DMS114 treated with DMSO at 0.1 percent for 48 hours (cell line): Measurements from ENCODE around the gene ABCA7.
"Not testable (repeated sequence)": the region's sequence is repeated elsewhere in the genome, so short reads cannot be mapped to it uniquely, and the experiment has no call there.

ENCODE experiments used
- DNase-seq: peaks from one replicate; lab custom pipeline; 2025; ENCODE audit not compliant: unreplicated experiment; lab: John Stamatoyannopoulos, UW

Gene ABCA7

GRCh38 chr19:1017115-1017905, 22.6 kb upstream of the ABCA7 start:
- DNase-seq = no peak

- no peak for DNase-seq
Measured at GRCh38 chr19:1017906-1018305, 22.0 kb upstream of the ABCA7 start.

GRCh38 chr19:1018393-1018792, 21.5 kb upstream of the ABCA7 start:
- DNase-seq = no peak

- DNase-seq = no peak
Measured at GRCh38 chr19:1018932-1019615, 20.8 kb upstream of the ABCA7 start.

GRCh38 chr19:1019616-1019961, 20.3 kb upstream of the ABCA7 start:
- no peak for DNase-seq

GRCh38 chr19:1019980-1020867, 19.7 kb upstream of the ABCA7 start:
- DNase-seq = no peak

GRCh38 chr19:1020868-1021425, 19.0 kb upstream of the ABCA7 start, which contains the start of gene TMEM259:
Gene TMEM259 (minus strand): TSS chr19:1021123. CDS start chr19:1020996, 127 bp downstream.
- peak; percentile 78 for DNase-seq

GRCh38 chr19:1023883-1024188, 16.1 kb upstream of the ABCA7 start:
- not testable (repeated sequence) for DNase-seq

- DNase-seq = not testable (repeated sequence)
Measured at GRCh38 chr19:1025080-1025479, 14.8 kb upstream of the ABCA7 start.

GRCh38 chr19:1025960-1026782, 13.7 kb upstream of the ABCA7 start, which contains the start of gene CNN2:
Gene CNN2 (plus strand): TSS chr19:1026608. CDS start chr19:1026662, 54 bp downstream.
- DNase-seq = peak; percentile 48

GRCh38 chr19:1026783-1027649, 12.9 kb upstream of the ABCA7 start:
- no peak for DNase-seq

- DNase-seq = no peak
Measured at GRCh38 chr19:1027650-1028061, 12.3 kb upstream of the ABCA7 start.

- no peak for DNase-seq
Measured at GRCh38 chr19:1028062-1028926, 11.6 kb upstream of the ABCA7 start.

GRCh38 chr19:1032264-1032867, 7.5 kb upstream of the ABCA7 start:
- no peak for DNase-seq

GRCh38 chr19:1035998-1036621, 3.8 kb upstream of the ABCA7 start:
- no peak for DNase-seq

GRCh38 chr19:1037621-1038064, 2.3 kb upstream of the ABCA7 start:
- DNase-seq = no peak

- DNase-seq = no peak
Measured at GRCh38 chr19:1038978-1039645, 795 bp upstream of the ABCA7 start.
